Sigmoid colon (tissue), 4 donors: ENCODE data around the gene HBG2.

Experiments used
- CTCF ChIP-seq, 4 experiments: fragments of 450-650 bp in 3 of 4; fragments of 200-600 bp in 1 of 4; IDR thresholded peaks; one replicate each; pipeline ENCODE4 v1.5.1; 2016 to 2019; ENCODE audit warnings: antibody characterized with exemption in 4 of 4, mild to moderate bottlenecking in 3 of 4, moderate library complexity in 2 of 4
- EP300 ChIP-seq, 4 donors: sonication (generic); formaldehyde crosslinking; IDR thresholded peaks; one replicate each; pipeline ENCODE4 v1.6.1; 2017; ENCODE audit warnings: antibody characterized with exemption in 4 of 4

DNA sequence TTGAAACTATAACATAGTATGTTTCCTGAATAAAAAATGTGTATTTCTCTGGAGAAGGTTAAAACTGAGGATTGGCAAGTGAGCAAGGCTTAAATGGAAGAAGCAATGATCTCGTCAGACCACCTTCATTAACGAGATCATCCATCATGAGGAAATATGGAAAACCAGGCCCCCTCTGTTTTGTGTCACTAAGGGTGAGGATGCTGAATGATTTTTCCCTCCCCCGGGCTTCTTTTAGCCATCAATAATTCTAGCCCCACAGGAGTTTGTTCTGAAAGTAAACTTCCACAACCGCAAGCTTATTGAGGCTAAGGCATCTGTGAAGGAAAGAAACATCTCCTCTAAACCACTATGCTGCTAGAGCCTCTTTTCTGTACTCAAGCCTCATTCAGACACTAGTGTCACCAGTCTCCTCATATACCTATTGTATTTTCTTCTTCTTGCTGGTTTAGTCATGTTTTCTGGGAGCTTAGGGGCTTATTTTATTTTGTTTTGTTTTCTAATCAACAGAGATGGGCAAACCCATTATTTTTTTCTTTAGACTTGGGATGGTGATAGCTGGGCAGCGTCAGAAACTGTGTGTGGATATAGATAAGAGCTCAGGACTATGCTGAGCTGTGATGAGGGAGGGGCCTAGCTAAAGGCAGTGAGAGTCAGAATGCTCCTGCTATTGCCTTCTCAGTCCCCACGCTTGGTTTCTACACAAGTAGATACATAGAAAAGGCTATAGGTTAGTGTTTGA, 21.0 kb upstream of the HBG2 start:
- no peak for TF ChIP-seq CTCF (IDR thresholded peaks at IDR 0.05)
- no peak for TF ChIP-seq EP300 (IDR thresholded peaks at IDR 0.05)
